SK-N-SH (cell line): ENCODE results near the gene SREBF2.

Experiments
- CTCF ChIP-seq: fragments of 200-600 bp; sonication (generic); IDR thresholded peaks from 2 replicates; pipeline ENCODE4 v1.6.1; 2017; ENCODE audit warnings: antibody characterized with exemption, mild to moderate bottlenecking, moderate library complexity
- SIN3A ChIP-seq: IDR thresholded peaks from 2 replicates; pipeline ENCODE4 v1.6.1; 2012; ENCODE audit warnings: low read depth, mild to moderate bottlenecking, low read length, moderate library complexity, borderline replicate concordance
- USF2 ChIP-seq: fragments of 150-350 bp; IDR thresholded peaks from 2 replicates; pipeline ENCODE4 v1.6.1; 2017; ENCODE audit warnings: antibody characterized with exemption, low read length, low read depth, borderline replicate concordance

GRCh38 chr22:41840216-41840615, 7.3 kb downstream of the SREBF2 start:
- no peak for TF ChIP-seq CTCF
- no peak for TF ChIP-seq USF2
- TF ChIP-seq SIN3A, result no peak
